IMR-90 (cell line): ENCODE data around the gene RCN1. TPM values are rescaled to one million over a fixed set of nuclear protein-coding genes. Genes with fewer than 3 reads are reported as not detected.
"Not testable (repeated sequence)": the region's sequence is repeated elsewhere in the genome, so short reads cannot be mapped to it uniquely, and the experiment has no call there.

Source experiments
- ATAC-seq: fragments of 200-7000 bp; cut with Tn5 transposase; 2 replicates; pipeline ENCODE4 v1.9.1; 2020; ENCODE audit warnings: low read depth, mild to moderate bottlenecking, moderate library complexity
- BruUV-seq: library from RNA; stranded (reverse); fragments of 400-500 nt; replicated peaks from 2 replicates; lab custom pipeline; 2021; lab: Mats Ljungman, UMichigan
- CTCF ChIA-PET: fragments of 300-600 bp; formaldehyde crosslinking; extraction: SDS; loops from one replicate; lab custom pipeline; 2021; ENCODE audit warnings: antibody characterized with exemption; lab: Yijun Ruan, JAX
- POLR2A ChIA-PET: fragments of 300-600 bp; sonication (Branson Sonifier 250); formaldehyde crosslinking; loops from one replicate; lab custom pipeline; 2022; ENCODE audit warnings: antibody characterized with exemption; ENCODE audit not compliant: unreplicated experiment; lab: Charles Lee
- DNase-seq: peaks from one replicate; pipeline ENCODE4 v3.0.0; 2013
- H2AFZ ChIP-seq: replicated peaks from 2 replicates; pipeline ENCODE3; 2013; ENCODE audit warnings: low read length, mild to moderate bottlenecking; ENCODE audit not compliant: poor library complexity
- H2AK5ac ChIP-seq: 2 replicates; pipeline ENCODE4 v1.6.1; 2013; ENCODE audit warnings: low read depth, low read length, inconsistent platforms
- H2AK9ac ChIP-seq: replicated peaks from 2 replicates; pipeline ENCODE3; 2013; ENCODE audit warnings: mild to moderate bottlenecking, low read depth, low read length, moderate library complexity; ENCODE audit not compliant: poor library complexity
- H2BK120ac ChIP-seq: 2 replicates; pipeline ENCODE4 v1.6.1; 2013; ENCODE audit warnings: low read depth, low read length, inconsistent platforms
- H2BK15ac ChIP-seq: 3 replicates; pipeline ENCODE4 v1.6.1; 2013; ENCODE audit warnings: low read depth, low read length, inconsistent platforms
- H2BK20ac ChIP-seq: 2 replicates; pipeline ENCODE4 v1.6.1; 2013; ENCODE audit warnings: low read depth, mild to moderate bottlenecking, inconsistent platforms, low read length, moderate library complexity
- H2BK5ac ChIP-seq: 2 replicates; pipeline ENCODE4 v1.6.1; 2013; ENCODE audit warnings: mild to moderate bottlenecking, low read depth, low read length, inconsistent platforms; ENCODE audit not compliant: poor library complexity, severe bottlenecking
- H3K14ac ChIP-seq: replicated peaks from 2 replicates; pipeline ENCODE4 v1.6.1; 2013; ENCODE audit warnings: low read depth, low read length, inconsistent platforms
- H3K18ac ChIP-seq: 2 replicates; pipeline ENCODE4 v1.6.1; 2013; ENCODE audit warnings: low read depth, low read length, control low read depth
- H3K23ac ChIP-seq: 2 replicates; pipeline ENCODE4 v1.6.1; 2013; ENCODE audit warnings: low read depth, low read length, inconsistent platforms
- H3K27ac ChIP-seq: 2 replicates; pipeline ENCODE4 v1.5.1; 2013; ENCODE audit warnings: mild to moderate bottlenecking, control low read depth, low read length; ENCODE audit not compliant: insufficient read depth
- H3K27me3 ChIP-seq: 2 replicates; pipeline ENCODE4 v1.6.1; 2013; ENCODE audit warnings: low read length; ENCODE audit not compliant: control insufficient read depth, insufficient read depth
- H3K36me3 ChIP-seq: 2 replicates; pipeline ENCODE4 v1.6.1; 2013; ENCODE audit warnings: low read length, mixed read lengths; ENCODE audit not compliant: control insufficient read depth, insufficient read depth
- H3K4ac ChIP-seq: 2 replicates; pipeline ENCODE4 v1.6.1; 2013; ENCODE audit warnings: low read depth, low read length, inconsistent platforms
- H3K4me1 ChIP-seq: 2 replicates; pipeline ENCODE4 v1.6.1; 2013; ENCODE audit warnings: low read length, mixed read lengths; ENCODE audit not compliant: control insufficient read depth, insufficient read depth
- H3K4me2 ChIP-seq: 2 replicates; pipeline ENCODE4 v1.6.1; 2013; ENCODE audit warnings: low read depth, mild to moderate bottlenecking, control low read depth, low read length, moderate library complexity
- H3K4me3 ChIP-seq: 2 replicates; pipeline ENCODE4 v1.5.1; 2013; ENCODE audit warnings: low read depth, mild to moderate bottlenecking, control low read depth, low read length, moderate library complexity; ENCODE audit not compliant: insufficient read depth
- H3K56ac ChIP-seq: 2 replicates; pipeline ENCODE4 v1.6.1; 2013; ENCODE audit warnings: low read length, inconsistent platforms; ENCODE audit not compliant: insufficient read depth; ENCODE audit errors: extremely low read depth
- H3K79me1 ChIP-seq, 2 experiments: 2 replicates each; pipeline ENCODE4 v1.6.1; 2013; ENCODE audit warnings: low read length in 2 of 2, inconsistent platforms in 1 of 2, low read depth in 1 of 2
- H3K9ac ChIP-seq: 2 replicates; pipeline ENCODE4 v1.6.1; 2013; ENCODE audit warnings: low read depth, low read length, control low read depth
- H3K9me1 ChIP-seq: 2 replicates; pipeline ENCODE4 v1.6.1; 2013; ENCODE audit warnings: low read length, inconsistent platforms; ENCODE audit not compliant: insufficient read depth
- H3K9me3 ChIP-seq: 2 replicates; pipeline ENCODE4 v1.6.1; 2013; ENCODE audit warnings: low read length; ENCODE audit not compliant: control insufficient read depth, insufficient read depth
- H4K20me1 ChIP-seq: 2 replicates; pipeline ENCODE4 v1.6.1; 2013; ENCODE audit warnings: low read length, inconsistent platforms; ENCODE audit not compliant: insufficient read depth
- H4K5ac ChIP-seq: 2 replicates; pipeline ENCODE4 v1.6.1; 2013; ENCODE audit warnings: mild to moderate bottlenecking, low read depth, low read length, control low read depth
- H4K8ac ChIP-seq, 2 experiments: 2 replicates each; pipeline ENCODE4 v1.6.1; 2013; ENCODE audit warnings: low read depth in 2 of 2, low read length in 2 of 2, control low read depth in 1 of 2, inconsistent platforms in 1 of 2
- H4K91ac ChIP-seq: 2 replicates; pipeline ENCODE4 v1.6.1; 2013; ENCODE audit warnings: low read depth, low read length, inconsistent platforms; ENCODE audit not compliant: insufficient read depth
- WGBS, 2 experiments: methylation state at CpG; one replicate each; pipeline versions ENCODE4 v1.1.5 to v1.1.7; 2013; ENCODE audit warnings: missing lambda C conversion rate in 2 of 2; ENCODE audit not compliant: insufficient read length in 1 of 2; ENCODE audit errors: extremely low coverage in 2 of 2; 5-methylcytosine and 5-hydroxymethylcytosine counted together
- dilution Hi-C: fragments of 300-500 bp; cut with HindIII; formaldehyde crosslinking; loops from one replicate; pipeline ENCODE4 v1.14.3; 2018; ENCODE audit warnings: low sequenced_read_pairs; ENCODE audit not compliant: unreplicated experiment
- in situ Hi-C: fragments of 300-500 bp; cut with MboI; formaldehyde crosslinking; loops from 3 replicates; pipeline ENCODE4 v1.14.3; 2019; ENCODE audit warnings: low sequenced_read_pairs, inconsistent platforms, mixed read lengths
- intact Hi-C: fragments of 100-400 bp; cut with micrococcal nuclease; formaldehyde crosslinking; loops from 2 replicates; pipeline ENCODE4 v1.10.0; 2022
- polyA plus RNA-seq, 3 experiments: library from polyadenylated mRNA; depleted of rRNA; stranded (reverse); fragments of >200 nt; gene quantifications; 2 replicates each; pipeline ENCODE4 v1.2.3, GENCODE V29; 2012; ENCODE audit warnings: low replicate concordance in 1 of 3
- total RNA-seq: library from RNA; depleted of rRNA; stranded (reverse); fragments of >200 nt; gene quantifications from 2 replicates; pipeline ENCODE4 v1.2.3, GENCODE V29; 2012

RCN1 gene
- total and polyA plus RNA-seq, 2 of the 4 experiments (the other 2 are of a cell fraction) = 129 to 193 TPM

DNA sequence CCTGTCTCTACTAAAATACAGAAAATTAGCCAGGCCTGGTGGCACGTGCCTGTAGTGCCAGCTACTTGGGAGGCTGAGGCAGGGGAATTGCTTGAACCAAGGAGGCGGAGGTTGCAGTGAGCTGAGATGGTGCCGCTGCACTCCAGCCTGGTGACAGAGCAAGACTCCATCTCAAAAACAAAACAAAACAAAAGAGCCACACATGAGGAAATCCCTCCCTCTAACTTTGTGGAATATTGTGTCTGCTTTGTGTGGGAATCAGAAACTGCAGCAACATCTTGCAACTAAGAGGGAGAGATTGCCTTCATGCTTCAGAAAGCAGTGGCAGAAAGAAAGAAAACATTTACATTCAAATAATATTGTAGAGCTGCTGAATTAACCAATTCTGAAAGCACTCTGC lies 27.8 kb upstream of the RCN1 start:
- H3K36me3 ChIP-seq, H4K5ac ChIP-seq, H3K9ac ChIP-seq, H2AFZ ChIP-seq, H2BK20ac ChIP-seq, H3K4me1 ChIP-seq, H3K4ac ChIP-seq, ATAC-seq, H2AK5ac ChIP-seq, H2BK120ac ChIP-seq, H3K56ac ChIP-seq, H4K8ac ChIP-seq, in situ Hi-C loops, H2BK15ac ChIP-seq, H3K9me3 ChIP-seq, H3K18ac ChIP-seq, BruUV-seq, H4K91ac ChIP-seq, H2AK9ac ChIP-seq, H3K4me2 ChIP-seq, H4K20me1 ChIP-seq, H3K14ac ChIP-seq, H2BK5ac ChIP-seq, POLR2A ChIA-PET, H3K23ac ChIP-seq, H3K27ac ChIP-seq, H3K79me1 ChIP-seq, H3K9me1 ChIP-seq, H3K4me3 ChIP-seq, DNase-seq, intact Hi-C loops: not testable (repeated sequence)
- dilution Hi-C loops = loop anchor here (25.0 kb wide), 1 partner anchor 99 kb away; no protein-coding TSS in a partner anchor
- no CpG with 5 or more reads among the region's 3 CpGs for WGBS, 2 experiments
- peaks cover 68% of the 10 kb centered on the region for H3K27me3 ChIP-seq
- CTCF ChIA-PET = interaction anchor here (1.0 kb wide), 1 partner anchor 10 kb away, joined by 3 read pairs; no protein-coding TSS in a partner anchor
